ENCODE data around the gene SCN11A.

DNA sequence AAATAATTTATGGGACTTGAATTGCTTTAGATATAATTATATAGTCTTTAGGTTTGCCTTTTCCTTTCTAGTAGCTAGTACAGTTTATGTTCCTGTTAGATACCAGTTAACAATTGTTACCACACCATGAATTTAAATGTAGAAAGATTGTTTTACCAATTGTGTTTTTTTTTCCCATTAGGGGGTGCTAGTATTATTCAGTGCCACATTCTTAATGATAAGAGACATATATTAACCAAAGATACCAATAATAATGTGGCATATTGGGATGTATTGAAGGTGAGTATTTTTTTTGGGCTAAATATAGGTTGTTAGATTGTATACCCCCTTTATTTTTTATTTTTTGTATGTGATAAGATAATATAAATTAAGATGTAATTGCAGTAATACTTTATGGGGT is 27.8 kb upstream of the SCN11A start:
- peak; percentile 15; the same call in 1 of the 2 replicates for TF ChIP-seq CTCF (IDR thresholded peaks at IDR 0.05; ENCODE audit: low read length)
- TF ChIP-seq EZH2 (IDR thresholded peaks at IDR 0.05; ENCODE audit: borderline replicate concordance, low read length): no peak

Measured in OCI-LY1 (cell line).